ENCODE data around the gene TNRC6B.
"Not testable (repeated sequence)": the region's sequence is repeated elsewhere in the genome, so short reads cannot be mapped to it uniquely, and the experiment has no call there.

DNA sequence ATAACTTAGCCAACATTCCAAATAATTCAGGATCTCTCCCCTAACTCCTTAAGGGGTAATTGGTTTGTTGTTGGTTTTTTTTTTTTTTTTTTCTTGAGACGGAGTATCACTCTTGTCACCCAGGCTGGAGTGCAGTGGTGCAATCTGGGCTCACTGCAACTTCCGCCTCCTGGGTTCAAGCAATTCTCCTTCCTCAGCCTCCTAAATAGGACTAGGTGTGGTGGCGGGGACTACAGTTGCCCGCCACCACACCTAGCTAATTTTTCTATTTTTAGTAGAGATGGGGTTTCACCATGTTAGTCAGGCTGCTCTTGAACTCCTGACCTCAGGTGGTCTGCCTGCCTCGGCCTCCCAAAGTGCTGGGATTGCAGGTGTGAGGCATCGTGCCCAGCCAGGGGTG is 21.0 kb upstream of the TNRC6B start:
- not testable (repeated sequence) for TF ChIP-seq POLR2AphosphoS5, EP300 (IDR thresholded peaks at IDR 0.05)
